GM23248 (cell line): ENCODE data around the gene C5orf63.

Source experiments
- EZH2 ChIP-seq: fragments of 200-600 bp; sonication (generic); IDR thresholded peaks from 2 replicates; pipeline ENCODE4 v1.6.1; 2018; ENCODE audit warnings: antibody characterized with exemption, mild to moderate bottlenecking; ENCODE audit not compliant: insufficient read depth, poor library complexity, severe bottlenecking
- EZH2phosphoT487 ChIP-seq: fragments of 200-600 bp; sonication (generic); IDR thresholded peaks from 2 replicates; pipeline ENCODE4 v1.6.1; 2018; ENCODE audit warnings: antibody characterized with exemption, moderate library complexity, mild to moderate bottlenecking, low read depth; ENCODE audit not compliant: insufficient read depth

GRCh38 chr5:127063257-127063913 is 9.9 kb downstream of the C5orf63 start:
- TF ChIP-seq EZH2 (no peak), EZH2phosphoT487 (no peak)
